NCI-H2196 (cell line): ENCODE results near the gene ZNF267.
A peak's percentile ranks its signal among the peaks of the same experiment; 100 is the strongest.
"Not testable (repeated sequence)": the region's sequence is repeated elsewhere in the genome, so short reads cannot be mapped to it uniquely, and the experiment has no call there.

Experiments
- DNase-seq: peaks from one replicate; lab custom pipeline; 2025; ENCODE audit not compliant: unreplicated experiment; lab: John Stamatoyannopoulos, UW

The ZNF267 gene

GRCh38 chr16:31873556-31874365 is at the start of gene ZNF267:
ZNF267 (plus strand) TSS chr16:31873807; CDS start chr16:31873967, 160 bp downstream.
- peak; percentile 90 for DNase-seq

- no peak for DNase-seq
Measured at GRCh38 chr16:31833047-31833446, 40.6 kb upstream of the ZNF267 start.

- DNase-seq: not testable (repeated sequence)
Measured at GRCh38 chr16:31836396-31836795, 37.2 kb upstream of the ZNF267 start.

GRCh38 chr16:31842864-31843263 is 30.7 kb upstream of the ZNF267 start:
- no peak for DNase-seq

- not testable (repeated sequence) for DNase-seq
Measured at GRCh38 chr16:31848572-31848971, 25.0 kb upstream of the ZNF267 start.

GRCh38 chr16:31853291-31853690 is 20.3 kb upstream of the ZNF267 start:
- DNase-seq: no peak

GRCh38 chr16:31860508-31860907 is 13.1 kb upstream of the ZNF267 start:
- DNase-seq: no peak

- no peak for DNase-seq
Measured at GRCh38 chr16:31861455-31861854, 12.2 kb upstream of the ZNF267 start.

- DNase-seq: no peak
Measured at GRCh38 chr16:31862761-31863160, 10.8 kb upstream of the ZNF267 start.

- no peak for DNase-seq
Measured at GRCh38 chr16:31868164-31868563, 5.4 kb upstream of the ZNF267 start.

- peak; percentile 85 for DNase-seq
Measured at GRCh38 chr16:31868691-31869167, 4.9 kb upstream of the ZNF267 start.

GRCh38 chr16:31869511-31870201 is 4.0 kb upstream of the ZNF267 start:
- DNase-seq: peak; percentile 57

GRCh38 chr16:31870809-31871208 is 2.8 kb upstream of the ZNF267 start:
- DNase-seq: no peak

GRCh38 chr16:31871510-31871909 is 2.1 kb upstream of the ZNF267 start:
- no peak for DNase-seq

GRCh38 chr16:31872201-31872600 is 1.4 kb upstream of the ZNF267 start:
- DNase-seq: no peak

- no peak for DNase-seq
Measured at GRCh38 chr16:31874366-31875111, 932 bp downstream of the ZNF267 start.

- no peak for DNase-seq
Measured at GRCh38 chr16:31875112-31875803, 1.7 kb downstream of the ZNF267 start.

- DNase-seq: no peak
Measured at GRCh38 chr16:31875928-31876547, 2.4 kb downstream of the ZNF267 start.

- no peak for DNase-seq
Measured at GRCh38 chr16:31876951-31877828, 3.6 kb downstream of the ZNF267 start.
